Mucosa of gallbladder (tissue), 1 donor: ENCODE measurements around the gene C7orf57. TPM values are rescaled to one million over a fixed set of nuclear protein-coding genes. Genes with fewer than 3 reads are reported as not detected.

Experiments used
- DNase-seq: peaks from one replicate; pipeline ENCODE4 v3.0.0-alpha.2; 2020; ENCODE audit warnings: low spot score
- total RNA-seq: library from RNA; stranded (reverse); gene quantifications from one replicate; pipeline ENCODE4 v1.2.1, GENCODE V29; 2021
- donor health status: DM: no; HTN: no; CAD: no.

C7orf57 gene
- total RNA-seq, 1 donor from 2014 or later: not detected

- peak; percentile 85 for DNase-seq
Observed at GRCh38 chr7:48109848-48110663, 74.7 kb downstream of the C7orf57 start.

- no peak for DNase-seq
Observed at GRCh38 chr7:48110868-48111267, 75.5 kb downstream of the C7orf57 start.

Other genes with a start within 250 kb of the C7orf57 start
- gene PKD1L1, start 87.1 kb upstream of the C7orf57 start, total RNA-seq: 0.20 TPM
- gene HUS1, start 55.9 kb upstream of the C7orf57 start, total RNA-seq: 27.4 TPM
- not detected for gene SUN3, start 6.4 kb upstream of the C7orf57 start, total RNA-seq
- gene UPP1, start 53.7 kb downstream of the C7orf57 start, total RNA-seq: 16.8 TPM
- 2.8 TPM for gene ABCA13, start 135.9 kb downstream of the C7orf57 start, total RNA-seq